GM12873 (cell line): ENCODE measurements around the gene ARL5A.

ENCODE experiments used
- TF ChIP-seq, protein P1 (sequence below): IDR thresholded peaks from 2 replicates; pipeline ENCODE4 v1.5.1; 2012; ENCODE audit warnings: low read depth, mild to moderate bottlenecking, moderate library complexity, low read length, control low read depth; ENCODE audit not compliant: insufficient read depth; ENCODE audit errors: missing control alignments

Gene ARL5A

DNA sequence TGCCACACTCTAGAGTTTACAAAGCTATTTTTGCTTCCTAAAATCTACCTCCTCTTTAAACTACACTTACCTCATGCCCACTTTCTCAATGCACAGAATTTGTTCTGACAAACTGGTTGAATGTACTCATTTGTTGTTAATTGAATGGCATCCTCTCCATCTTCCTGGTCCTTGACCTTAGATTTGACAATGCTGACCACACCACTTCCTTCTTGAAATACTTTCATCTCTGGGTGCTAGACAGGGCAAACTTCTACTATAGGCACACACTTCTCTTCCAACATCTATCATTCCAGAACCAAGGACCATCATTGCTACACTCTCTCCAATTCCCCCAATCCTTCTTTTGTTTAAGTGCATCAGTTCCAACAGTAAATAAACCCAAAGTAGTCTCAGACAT is 22.3 kb downstream of the ARL5A start:
- TF ChIP-seq, protein P1, sequence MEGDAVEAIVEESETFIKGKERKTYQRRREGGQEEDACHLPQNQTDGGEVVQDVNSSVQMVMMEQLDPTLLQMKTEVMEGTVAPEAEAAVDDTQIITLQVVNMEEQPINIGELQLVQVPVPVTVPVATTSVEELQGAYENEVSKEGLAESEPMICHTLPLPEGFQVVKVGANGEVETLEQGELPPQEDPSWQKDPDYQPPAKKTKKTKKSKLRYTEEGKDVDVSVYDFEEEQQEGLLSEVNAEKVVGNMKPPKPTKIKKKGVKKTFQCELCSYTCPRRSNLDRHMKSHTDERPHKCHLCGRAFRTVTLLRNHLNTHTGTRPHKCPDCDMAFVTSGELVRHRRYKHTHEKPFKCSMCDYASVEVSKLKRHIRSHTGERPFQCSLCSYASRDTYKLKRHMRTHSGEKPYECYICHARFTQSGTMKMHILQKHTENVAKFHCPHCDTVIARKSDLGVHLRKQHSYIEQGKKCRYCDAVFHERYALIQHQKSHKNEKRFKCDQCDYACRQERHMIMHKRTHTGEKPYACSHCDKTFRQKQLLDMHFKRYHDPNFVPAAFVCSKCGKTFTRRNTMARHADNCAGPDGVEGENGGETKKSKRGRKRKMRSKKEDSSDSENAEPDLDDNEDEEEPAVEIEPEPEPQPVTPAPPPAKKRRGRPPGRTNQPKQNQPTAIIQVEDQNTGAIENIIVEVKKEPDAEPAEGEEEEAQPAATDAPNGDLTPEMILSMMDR = no peak

DNA sequence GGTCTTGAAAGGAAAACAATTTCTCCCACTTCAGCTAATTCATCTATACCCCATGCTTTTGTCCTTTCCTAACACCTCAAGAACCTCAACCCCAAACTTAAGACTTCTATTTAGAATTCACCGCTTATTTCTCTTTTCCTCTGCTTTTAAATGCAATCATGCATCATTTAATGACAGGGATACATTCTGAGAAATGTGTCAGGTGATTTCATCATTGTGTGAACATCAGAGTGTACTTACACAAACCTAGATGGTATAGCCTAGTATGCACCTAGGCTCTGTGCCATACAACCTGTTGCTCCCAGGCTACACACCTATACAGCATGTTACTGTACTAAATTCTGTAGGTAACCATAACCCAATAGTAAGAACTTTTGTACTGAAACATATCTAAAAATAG is 22.9 kb downstream of the ARL5A start:
- TF ChIP-seq, protein P1 = no peak

DNA sequence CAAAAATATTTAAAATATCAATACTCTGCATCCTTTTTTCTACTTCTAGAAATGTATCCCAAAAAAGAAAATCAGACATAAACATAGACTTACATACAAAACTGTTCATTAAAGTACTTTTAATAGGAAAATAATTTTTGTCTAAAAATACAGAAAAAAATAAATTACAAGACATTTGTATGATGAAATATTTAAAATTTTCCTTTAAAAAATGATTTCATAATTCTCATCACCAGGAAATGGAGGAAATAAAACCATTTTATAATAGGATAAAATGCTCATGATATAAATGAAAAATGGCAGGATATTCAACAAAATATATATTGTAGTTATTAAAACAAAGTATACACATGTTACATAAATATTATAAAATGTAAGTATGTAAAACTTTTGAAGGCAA is 24.4 kb downstream of the ARL5A start:
- TF ChIP-seq, protein P1 = no peak

DNA sequence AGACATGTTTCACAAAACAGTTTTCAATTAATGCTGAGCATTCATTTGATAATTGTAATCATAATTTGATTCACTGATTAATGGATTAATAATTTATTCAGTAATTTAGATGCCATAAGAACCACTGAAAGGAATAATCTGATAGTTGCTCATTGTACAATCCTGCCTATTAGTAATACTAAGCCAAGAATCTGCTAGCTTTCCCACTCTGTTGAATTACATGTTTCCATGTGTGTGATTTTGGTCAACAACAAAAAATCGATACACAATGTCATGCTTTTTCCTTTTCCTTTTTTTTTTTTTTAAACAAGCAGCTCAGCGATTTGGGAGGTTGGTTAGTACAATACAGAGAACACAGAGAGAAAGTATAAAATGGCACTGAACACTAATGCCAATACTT is 25.9 kb downstream of the ARL5A start:
- TF ChIP-seq, protein P1 = no peak

DNA sequence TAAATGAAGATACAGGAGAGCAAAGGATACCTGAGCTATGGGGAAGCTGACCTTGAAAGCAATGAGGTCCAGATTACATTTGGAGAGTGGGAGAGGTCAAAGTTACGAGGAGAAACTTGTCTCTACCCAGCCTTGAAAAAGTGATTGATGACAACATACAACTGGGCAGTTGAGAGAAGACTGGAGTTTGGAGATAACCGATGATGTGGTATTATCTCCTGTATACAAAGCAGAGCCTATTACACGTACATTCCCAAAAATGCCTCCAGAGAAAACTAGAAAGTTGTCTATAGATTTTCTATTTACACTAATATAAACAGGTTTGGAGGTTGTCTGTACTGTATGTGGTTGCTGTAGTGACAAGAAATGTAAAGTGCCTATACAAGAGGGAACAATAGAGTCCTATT is 28.3 kb downstream of the ARL5A start:
- TF ChIP-seq, protein P1 = no peak

DNA sequence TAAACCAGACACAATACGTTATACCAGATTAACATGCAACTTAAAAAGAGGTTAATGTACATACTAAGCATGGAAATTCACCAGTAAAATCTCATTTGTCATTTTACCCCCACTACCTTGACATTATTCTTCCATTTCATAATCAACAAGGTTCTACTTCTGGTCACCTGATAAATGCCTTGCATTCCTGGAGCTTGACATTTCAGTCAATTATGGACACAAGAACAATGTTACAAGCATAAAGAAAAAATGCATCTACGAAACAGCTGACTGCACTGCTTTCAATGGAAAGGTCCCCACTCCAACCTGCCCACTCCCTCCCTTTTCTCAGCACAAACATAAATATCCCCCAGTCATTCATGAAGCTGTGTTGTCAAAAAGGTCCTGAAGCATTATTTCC is 31.4 kb downstream of the ARL5A start:
- TF ChIP-seq, protein P1 = no peak

DNA sequence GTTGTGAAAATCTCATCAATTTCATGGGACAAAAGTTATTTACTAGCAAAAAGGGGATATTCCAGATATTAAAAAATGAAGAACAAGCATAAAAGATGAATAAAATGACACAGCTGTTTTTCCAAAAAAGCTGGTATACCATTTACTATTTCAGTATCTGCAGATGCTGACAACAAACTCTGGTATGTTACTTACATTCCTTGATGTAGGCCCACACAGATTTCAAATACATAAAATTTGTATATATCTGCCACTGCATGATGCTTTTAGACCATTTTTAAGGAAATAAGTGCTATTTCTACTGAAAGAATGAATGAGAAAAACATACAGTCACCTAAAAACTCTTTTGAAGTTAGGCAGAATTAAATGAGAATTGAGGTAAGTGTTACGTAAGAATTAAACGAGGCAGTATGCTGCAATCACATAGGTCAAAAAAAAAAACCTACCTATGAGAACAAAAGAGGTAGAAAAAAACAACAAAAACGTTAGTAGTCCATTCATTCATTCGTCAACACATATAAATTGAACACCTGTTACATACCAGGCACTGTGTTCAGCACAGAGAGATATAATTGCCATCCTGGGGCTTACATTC is 32.5 kb downstream of the ARL5A start:
- TF ChIP-seq, protein P1 = no peak
